ENCODE results near the gene SFRP4.

GRCh38 chr7:37925620-37926019 is 9.0 kb upstream of the SFRP4 start:
- TF ChIP-seq CTCF (IDR thresholded peaks at IDR 0.05) (no peak), ZFX (IDR thresholded peaks at IDR 0.05; ENCODE audit: borderline replicate concordance) (no peak)
